ENCODE measurements around the gene LATS2.
"Not testable (repeated sequence)": the region's sequence is repeated elsewhere in the genome, so short reads cannot be mapped to it uniquely, and the experiment has no call there.

LATS2 gene

DNA sequence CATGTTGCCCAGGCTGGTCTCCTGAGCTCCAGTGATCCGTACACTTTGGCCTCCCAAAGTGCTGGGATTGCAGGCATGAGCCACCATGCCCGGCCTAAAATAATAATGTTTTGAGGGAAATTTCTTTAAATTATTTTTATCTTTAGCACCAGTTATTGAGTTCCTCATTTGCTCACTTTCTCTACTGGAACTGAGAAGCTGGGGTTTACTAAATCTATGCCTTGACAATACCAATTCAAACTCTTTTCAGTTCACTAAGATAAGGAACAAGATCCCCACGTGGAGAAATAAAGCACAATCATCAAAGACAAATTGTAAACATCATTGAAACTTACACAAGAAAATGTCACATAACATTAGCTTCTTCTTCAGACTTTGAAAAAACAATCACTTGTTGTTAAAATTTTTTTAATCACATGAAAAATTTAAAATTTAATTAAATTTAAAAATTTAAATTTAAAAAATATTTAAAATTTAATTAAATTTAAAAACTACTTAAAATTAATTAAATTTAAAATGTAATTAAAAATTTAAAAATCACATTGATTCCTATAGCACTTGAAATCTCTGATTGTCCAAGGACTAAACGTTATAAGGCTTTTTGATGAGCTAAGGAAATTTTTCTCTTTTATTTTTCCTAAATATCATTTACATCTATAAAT is 133.7 kb downstream of the LATS2 start:
- Histone ChIP-seq H3K27me3 (replicated peaks; ENCODE audit: control insufficient read depth, insufficient read depth, low read length, poor library complexity, severe bottlenecking) (no peaks in the 10 kb centered on the region), H3K9me3 (ENCODE audit: control insufficient read depth, low read length) (no peaks in the 10 kb centered on the region), H3K4me3 (ENCODE audit: insufficient read depth, low read depth, low read length, poor library complexity, severe bottlenecking) (no peak overlapping the region), H3K36me3 (ENCODE audit: control insufficient read depth, insufficient read depth, low read length) (no peaks in the 10 kb centered on the region), H3K4me1 (ENCODE audit: control insufficient read depth, insufficient read depth, low read length, poor library complexity, severe bottlenecking) (no peaks in the 10 kb centered on the region), H3K27ac (ENCODE audit: insufficient read depth, low read length, poor library complexity, severe bottlenecking) (no peak overlapping the region)
- no peak for DNase-seq

DNA sequence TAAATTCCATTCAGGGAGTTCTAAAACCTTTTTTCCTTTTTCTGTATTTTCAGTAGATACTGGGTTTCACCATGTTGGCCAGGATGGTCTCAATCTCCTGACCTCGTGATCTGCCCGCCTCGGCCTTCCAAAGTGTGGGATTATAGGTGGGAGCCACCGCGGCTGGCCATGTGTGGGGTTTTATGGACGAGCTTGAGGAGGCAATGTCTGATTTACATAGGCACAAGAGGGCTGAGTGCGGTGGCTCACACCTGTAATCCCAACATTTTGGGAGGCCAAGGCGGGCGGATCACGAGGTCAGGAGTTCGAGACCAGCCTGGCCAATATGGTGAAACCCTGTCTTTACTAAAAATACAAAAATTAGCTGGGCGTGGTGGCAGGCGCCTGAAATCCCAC is 136.0 kb downstream of the LATS2 start:
- not testable (repeated sequence) for H3K4me1 ChIP-seq (ENCODE audit: control insufficient read depth, insufficient read depth, low read length, poor library complexity, severe bottlenecking); H3K36me3 ChIP-seq (ENCODE audit: control insufficient read depth, insufficient read depth, low read length); H3K9me3 ChIP-seq (ENCODE audit: control insufficient read depth, low read length); H3K27me3 ChIP-seq (replicated peaks; ENCODE audit: control insufficient read depth, insufficient read depth, low read length, poor library complexity, severe bottlenecking); DNase-seq; H3K4me3 ChIP-seq (ENCODE audit: insufficient read depth, low read depth, low read length, poor library complexity, severe bottlenecking); H3K27ac ChIP-seq (ENCODE audit: insufficient read depth, low read length, poor library complexity, severe bottlenecking)

DNA sequence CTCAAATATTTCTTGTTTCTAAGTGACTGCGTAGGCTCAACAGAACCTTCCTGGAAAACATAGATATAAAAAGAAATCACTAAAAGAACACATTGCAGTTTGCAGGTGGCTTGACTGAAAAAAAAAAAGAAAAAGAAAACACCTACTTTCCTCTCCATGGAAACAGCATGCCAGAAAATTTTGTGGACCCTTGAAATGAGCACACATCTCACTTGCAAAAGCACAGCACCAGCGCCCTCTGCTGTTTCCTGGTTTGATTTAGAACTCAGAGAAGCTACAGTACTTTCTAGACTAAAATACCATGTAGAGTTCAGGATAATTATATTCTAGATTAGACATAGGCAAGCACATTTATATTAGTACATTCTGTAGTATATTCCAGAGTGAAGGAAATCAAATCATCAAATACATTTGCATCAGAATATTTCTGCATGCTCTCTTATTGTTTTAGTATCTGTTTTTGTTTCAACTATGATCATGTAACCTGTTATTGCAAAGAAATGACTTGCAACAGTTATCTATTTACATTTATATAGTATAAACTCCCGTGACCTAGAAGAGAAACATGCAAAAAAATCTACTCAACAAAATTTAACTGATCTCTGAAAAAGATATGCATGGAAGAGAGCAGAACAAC is 136.5 kb downstream of the LATS2 start:
- Histone ChIP-seq H3K4me3 (ENCODE audit: insufficient read depth, low read depth, low read length, poor library complexity, severe bottlenecking) (no peak overlapping the region), H3K27ac (ENCODE audit: insufficient read depth, low read length, poor library complexity, severe bottlenecking) (no peak overlapping the region), H3K4me1 (ENCODE audit: control insufficient read depth, insufficient read depth, low read length, poor library complexity, severe bottlenecking) (no peaks in the 10 kb centered on the region), H3K36me3 (ENCODE audit: control insufficient read depth, insufficient read depth, low read length) (no peaks in the 10 kb centered on the region), H3K27me3 (replicated peaks; ENCODE audit: control insufficient read depth, insufficient read depth, low read length, poor library complexity, severe bottlenecking) (no peaks in the 10 kb centered on the region), H3K9me3 (ENCODE audit: control insufficient read depth, low read length) (no peaks in the 10 kb centered on the region)
- DNase-seq: peak; percentile 17 to 57 (median 33)

DNA sequence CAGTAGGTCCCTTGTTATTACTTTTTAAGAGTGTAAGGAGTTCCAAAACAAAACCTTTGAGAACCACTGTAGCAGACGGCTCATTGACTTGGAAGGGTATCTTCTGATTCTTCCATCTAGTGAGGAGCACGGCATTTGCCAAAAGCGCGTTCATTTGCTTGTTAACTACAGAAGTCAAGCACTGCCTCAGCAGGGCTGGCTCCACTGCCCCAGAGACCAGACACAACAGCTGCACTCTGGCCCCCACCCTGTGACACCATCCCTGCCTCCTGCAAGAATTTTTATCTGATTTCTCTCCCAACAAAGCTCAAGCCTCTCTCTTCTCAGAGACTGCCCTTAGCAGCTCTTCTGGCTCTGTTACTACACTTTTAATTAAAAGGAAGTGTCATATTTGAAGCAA is 138.1 kb downstream of the LATS2 start:
- Histone ChIP-seq H3K9me3 (ENCODE audit: control insufficient read depth, low read length) (no peaks in the 10 kb centered on the region), H3K27ac (ENCODE audit: insufficient read depth, low read length, poor library complexity, severe bottlenecking) (no peak overlapping the region), H3K4me3 (ENCODE audit: insufficient read depth, low read depth, low read length, poor library complexity, severe bottlenecking) (no peak overlapping the region), H3K27me3 (replicated peaks; ENCODE audit: control insufficient read depth, insufficient read depth, low read length, poor library complexity, severe bottlenecking) (no peaks in the 10 kb centered on the region), H3K36me3 (ENCODE audit: control insufficient read depth, insufficient read depth, low read length) (no peaks in the 10 kb centered on the region), H3K4me1 (ENCODE audit: control insufficient read depth, insufficient read depth, low read length, poor library complexity, severe bottlenecking) (no peaks in the 10 kb centered on the region)
- no peak for DNase-seq

Measured in effector memory CD4-positive, alpha-beta T cell (primary cell).